Loucy (cell line): ENCODE measurements around the gene FAM181A.

ENCODE experiments used
- H2AFZ ChIP-seq: fragments of 200-600 bp; sonication (generic); 2 replicates; pipeline ENCODE4 v1.6.0; 2016; ENCODE audit warnings: antibody characterized with exemption, mild to moderate bottlenecking, low read length, moderate library complexity
- H3F3A ChIP-seq: fragments of 200-600 bp; 2 replicates; pipeline ENCODE4 v1.6.0; 2016; ENCODE audit warnings: antibody characterized with exemption, low read depth, mild to moderate bottlenecking
- H3K27me3 ChIP-seq: fragments of 200-600 bp; sonication (generic); 2 replicates; pipeline ENCODE4 v1.6.1; 2014; ENCODE audit warnings: low read length, mild to moderate bottlenecking; ENCODE audit not compliant: insufficient read depth, poor library complexity, severe bottlenecking
- H3K36me3 ChIP-seq: fragments of 200-600 bp; sonication (generic); 2 replicates; pipeline ENCODE4 v1.6.1; 2016; ENCODE audit warnings: low read length; ENCODE audit not compliant: insufficient read depth
- H3K4me1 ChIP-seq: fragments of 200-600 bp; sonication (generic); 2 replicates; pipeline ENCODE4 v1.5.1; 2014; ENCODE audit warnings: low read length, mild to moderate bottlenecking; ENCODE audit not compliant: insufficient read depth, poor library complexity, severe bottlenecking
- H3K4me2 ChIP-seq: fragments of 200-600 bp; sonication (generic); 2 replicates; pipeline ENCODE4 v1.6.0; 2014; ENCODE audit warnings: antibody characterized with exemption, low read length, low read depth, mild to moderate bottlenecking; ENCODE audit not compliant: poor library complexity, severe bottlenecking
- H3K4me3 ChIP-seq: fragments of 200-600 bp; sonication (generic); 2 replicates; pipeline ENCODE4 v1.5.1; 2014; ENCODE audit warnings: low read length, mild to moderate bottlenecking, mixed read lengths; ENCODE audit not compliant: poor library complexity, severe bottlenecking
- H3K79me2 ChIP-seq: fragments of 200-600 bp; sonication (generic); 2 replicates; pipeline ENCODE4 v1.6.1; 2014; ENCODE audit warnings: low read length; ENCODE audit not compliant: insufficient read depth
- H3K9ac ChIP-seq: fragments of 200-600 bp; sonication (generic); 2 replicates; pipeline ENCODE4 v1.6.0; 2014; ENCODE audit warnings: mild to moderate bottlenecking, low read depth, low read length, moderate library complexity; ENCODE audit not compliant: poor library complexity, severe bottlenecking
- H3K9me2 ChIP-seq: fragments of 200-600 bp; sonication (generic); replicated peaks from 2 replicates; pipeline ENCODE4 v1.6.1; 2016; ENCODE audit warnings: low read depth, low read length, mixed read lengths
- H3K9me3 ChIP-seq: fragments of 200-600 bp; sonication (generic); 2 replicates; pipeline ENCODE4 v1.6.1; 2014; ENCODE audit warnings: mild to moderate bottlenecking, antibody characterized with exemption, low read length, low read depth; ENCODE audit not compliant: insufficient read depth
- H4K20me1 ChIP-seq: fragments of 200-600 bp; sonication (generic); 2 replicates; pipeline ENCODE4 v1.6.0; 2014; ENCODE audit warnings: antibody characterized with exemption, low read length, mild to moderate bottlenecking; ENCODE audit not compliant: insufficient read depth, poor library complexity, severe bottlenecking
- CTCF ChIP-seq: fragments of 200-600 bp; sonication (generic); conservative IDR thresholded peaks from 2 replicates; pipeline ENCODE4 v1.5.1; 2014; ENCODE audit warnings: mild to moderate bottlenecking, antibody characterized with exemption, low read length
- EZH2phosphoT487 ChIP-seq: fragments of 200-600 bp; IDR thresholded peaks from 2 replicates; pipeline ENCODE4 v1.6.1; 2018; ENCODE audit warnings: antibody characterized with exemption, mild to moderate bottlenecking, moderate library complexity, borderline replicate concordance

Gene FAM181A

GRCh38 chr14:93972618-93973205 is 45.6 kb downstream of the FAM181A start:
- no peak overlapping the region for H3K4me3 ChIP-seq
- H3K4me1 ChIP-seq, result peaks cover 9% of the 10 kb centered on the region

GRCh38 chr14:93973607-93974006 is 46.5 kb downstream of the FAM181A start:
- Histone ChIP-seq H3K79me2 (no peaks in the 10 kb centered on the region), H2AFZ (no peak overlapping the region)
- no peak for TF ChIP-seq CTCF
- TF ChIP-seq EZH2phosphoT487, result no peak

More at GRCh38 chr14:93972618-93973205, 45.6 kb downstream of the FAM181A start:
- H3F3A ChIP-seq, result no peaks in the 10 kb centered on the region
- H2AFZ ChIP-seq, result no peak overlapping the region
- TF ChIP-seq EZH2phosphoT487, result no peak
- TF ChIP-seq CTCF, result no peak
- no peak overlapping the region for H3K9ac ChIP-seq
- H3K9me2 ChIP-seq, result no peaks in the 10 kb centered on the region
- H3K9me3 ChIP-seq, result no peaks in the 10 kb centered on the region
- H3K79me2 ChIP-seq, result no peaks in the 10 kb centered on the region
- no peak overlapping the region for H3K4me2 ChIP-seq
- peaks cover 66% of the 10 kb centered on the region for H3K27me3 ChIP-seq
- no peaks in the 10 kb centered on the region for H3K36me3 ChIP-seq
- no peaks in the 10 kb centered on the region for H4K20me1 ChIP-seq

GRCh38 chr14:93974299-93974698 is 47.2 kb downstream of the FAM181A start:
- Histone ChIP-seq H3K79me2 (no peaks in the 10 kb centered on the region), H3K9ac (no peak overlapping the region), H4K20me1 (no peaks in the 10 kb centered on the region), H3K36me3 (no peaks in the 10 kb centered on the region), H3K4me1 (peaks cover 19% of the 10 kb centered on the region), H3F3A (no peaks in the 10 kb centered on the region), H3K9me2 (no peaks in the 10 kb centered on the region), H2AFZ (no peak overlapping the region), H3K9me3 (no peaks in the 10 kb centered on the region), H3K4me2 (no peak overlapping the region), H3K4me3 (no peak overlapping the region), H3K27me3 (peaks cover 66% of the 10 kb centered on the region)
- TF ChIP-seq CTCF, result no peak
- no peak for TF ChIP-seq EZH2phosphoT487

More at GRCh38 chr14:93973607-93974006, 46.5 kb downstream of the FAM181A start:
- H3K9me3 ChIP-seq, result no peaks in the 10 kb centered on the region
- H3K4me3 ChIP-seq, result no peak overlapping the region
- no peaks in the 10 kb centered on the region for H3F3A ChIP-seq
- H4K20me1 ChIP-seq, result no peaks in the 10 kb centered on the region
- H3K36me3 ChIP-seq, result no peaks in the 10 kb centered on the region
- H3K4me2 ChIP-seq, result no peak overlapping the region
- no peaks in the 10 kb centered on the region for H3K9me2 ChIP-seq
- peaks cover 17% of the 10 kb centered on the region for H3K4me1 ChIP-seq
- H3K27me3 ChIP-seq, result peaks cover 65% of the 10 kb centered on the region
- H3K9ac ChIP-seq, result no peak overlapping the region
